Measurements from ENCODE around the gene SLC29A4.

- TF ChIP-seq BRCA1 (IDR thresholded peaks at IDR 0.05; ENCODE audit: low read depth, low read length), result no peak
- no peak for TF ChIP-seq CHD2 (IDR thresholded peaks at IDR 0.05; ENCODE audit: low read length)
- TF ChIP-seq EP300 (IDR thresholded peaks at IDR 0.05; ENCODE audit: borderline replicate concordance in 1 of 2, low read depth in 2 of 2, low read length in 2 of 2), result no peak
- TF ChIP-seq TCF12 (IDR thresholded peaks at IDR 0.05; ENCODE audit: low read depth, low read length), result no peak
- no peak for TF ChIP-seq GABPA (IDR thresholded peaks at IDR 0.05; ENCODE audit: borderline replicate concordance, insufficient read depth, low read length)
- TF ChIP-seq ATF2 (IDR thresholded peaks at IDR 0.05; ENCODE audit: low read length), result no peak
- no peak for TF ChIP-seq BACH1 (IDR thresholded peaks at IDR 0.05; ENCODE audit: low read length)
- no peak for TF ChIP-seq CTCF (IDR thresholded peaks at IDR 0.05; ENCODE audit: control extremely low read depth in 1 of 3, insufficient read depth in 1 of 3, low read depth in 1 of 3, low read length in 3 of 3)
- no peak for TF ChIP-seq POLR2A (IDR thresholded peaks at IDR 0.05; ENCODE audit: control extremely low read depth in 1 of 2, low read depth in 2 of 2, low read length in 2 of 2)
- TF ChIP-seq SRF (IDR thresholded peaks at IDR 0.05; ENCODE audit: low read depth, low read length), result no peak
Measured at GRCh38 chr7:5310822-5311405, 28.2 kb downstream of the SLC29A4 start.
